Panc1 (cell line): Measurements from ENCODE around the gene CCM2.

Experiments used
- POLR2AphosphoS5 ChIP-seq: IDR thresholded peaks from 2 replicates; pipeline ENCODE4 v1.6.1; 2012; ENCODE audit warnings: mild to moderate bottlenecking, low read depth, low read length, moderate library complexity
- TF ChIP-seq, protein P1 (sequence below): fragments of 450-650 bp; IDR thresholded peaks from 2 replicates; pipeline ENCODE4 v1.5.1; 2017; ENCODE audit warnings: mild to moderate bottlenecking

DNA sequence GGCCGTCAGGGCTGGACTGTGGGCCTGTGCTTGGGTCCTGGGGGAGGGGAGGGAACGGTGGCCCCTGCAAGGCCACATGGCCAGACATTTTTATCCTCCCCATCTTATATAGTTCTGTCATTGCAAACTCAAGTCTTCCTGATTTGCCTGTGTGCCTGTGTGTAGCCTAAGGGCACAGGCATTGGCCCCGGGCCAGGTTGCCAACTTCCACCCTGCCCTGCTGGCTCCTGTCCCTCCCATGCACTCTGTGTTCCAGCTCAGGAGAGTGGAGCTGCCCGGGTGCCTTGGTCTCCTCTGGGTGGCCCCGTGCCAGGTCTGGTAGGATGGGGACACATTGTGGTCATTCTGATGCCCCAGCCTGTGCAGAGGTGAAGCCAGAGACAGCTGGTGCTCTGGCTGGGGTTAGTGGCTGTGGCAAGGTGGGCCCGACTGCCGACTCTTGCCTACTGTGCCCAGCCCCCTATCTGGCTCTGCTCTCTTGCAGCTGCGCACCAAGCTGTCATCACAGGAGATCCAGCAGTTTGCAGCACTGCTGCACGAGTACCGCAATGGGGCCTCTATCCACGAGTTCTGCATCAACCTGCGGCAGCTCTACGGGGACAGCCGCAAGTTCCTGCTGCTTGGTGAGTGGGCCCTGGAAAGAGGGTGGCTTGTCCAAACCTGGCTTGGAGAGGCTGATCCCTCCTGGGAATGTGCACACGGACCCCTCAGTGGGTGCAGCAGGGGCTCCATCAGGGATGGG lies 74.0 kb downstream of the CCM2 start:
- TF ChIP-seq POLR2AphosphoS5, result no peak
- TF ChIP-seq, protein P1, sequence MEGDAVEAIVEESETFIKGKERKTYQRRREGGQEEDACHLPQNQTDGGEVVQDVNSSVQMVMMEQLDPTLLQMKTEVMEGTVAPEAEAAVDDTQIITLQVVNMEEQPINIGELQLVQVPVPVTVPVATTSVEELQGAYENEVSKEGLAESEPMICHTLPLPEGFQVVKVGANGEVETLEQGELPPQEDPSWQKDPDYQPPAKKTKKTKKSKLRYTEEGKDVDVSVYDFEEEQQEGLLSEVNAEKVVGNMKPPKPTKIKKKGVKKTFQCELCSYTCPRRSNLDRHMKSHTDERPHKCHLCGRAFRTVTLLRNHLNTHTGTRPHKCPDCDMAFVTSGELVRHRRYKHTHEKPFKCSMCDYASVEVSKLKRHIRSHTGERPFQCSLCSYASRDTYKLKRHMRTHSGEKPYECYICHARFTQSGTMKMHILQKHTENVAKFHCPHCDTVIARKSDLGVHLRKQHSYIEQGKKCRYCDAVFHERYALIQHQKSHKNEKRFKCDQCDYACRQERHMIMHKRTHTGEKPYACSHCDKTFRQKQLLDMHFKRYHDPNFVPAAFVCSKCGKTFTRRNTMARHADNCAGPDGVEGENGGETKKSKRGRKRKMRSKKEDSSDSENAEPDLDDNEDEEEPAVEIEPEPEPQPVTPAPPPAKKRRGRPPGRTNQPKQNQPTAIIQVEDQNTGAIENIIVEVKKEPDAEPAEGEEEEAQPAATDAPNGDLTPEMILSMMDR, result no peak
